Brain pericyte (primary cell): ENCODE data around the gene CYP2W1.
"Not testable (repeated sequence)": the region's sequence is repeated elsewhere in the genome, so short reads cannot be mapped to it uniquely, and the experiment has no call there.

ENCODE experiments used
- DNase-seq: peaks from one replicate; pipeline ENCODE4 v3.0.0-alpha.2; 2012; ENCODE audit warnings: low read depth, low spot score

CYP2W1 gene

DNA sequence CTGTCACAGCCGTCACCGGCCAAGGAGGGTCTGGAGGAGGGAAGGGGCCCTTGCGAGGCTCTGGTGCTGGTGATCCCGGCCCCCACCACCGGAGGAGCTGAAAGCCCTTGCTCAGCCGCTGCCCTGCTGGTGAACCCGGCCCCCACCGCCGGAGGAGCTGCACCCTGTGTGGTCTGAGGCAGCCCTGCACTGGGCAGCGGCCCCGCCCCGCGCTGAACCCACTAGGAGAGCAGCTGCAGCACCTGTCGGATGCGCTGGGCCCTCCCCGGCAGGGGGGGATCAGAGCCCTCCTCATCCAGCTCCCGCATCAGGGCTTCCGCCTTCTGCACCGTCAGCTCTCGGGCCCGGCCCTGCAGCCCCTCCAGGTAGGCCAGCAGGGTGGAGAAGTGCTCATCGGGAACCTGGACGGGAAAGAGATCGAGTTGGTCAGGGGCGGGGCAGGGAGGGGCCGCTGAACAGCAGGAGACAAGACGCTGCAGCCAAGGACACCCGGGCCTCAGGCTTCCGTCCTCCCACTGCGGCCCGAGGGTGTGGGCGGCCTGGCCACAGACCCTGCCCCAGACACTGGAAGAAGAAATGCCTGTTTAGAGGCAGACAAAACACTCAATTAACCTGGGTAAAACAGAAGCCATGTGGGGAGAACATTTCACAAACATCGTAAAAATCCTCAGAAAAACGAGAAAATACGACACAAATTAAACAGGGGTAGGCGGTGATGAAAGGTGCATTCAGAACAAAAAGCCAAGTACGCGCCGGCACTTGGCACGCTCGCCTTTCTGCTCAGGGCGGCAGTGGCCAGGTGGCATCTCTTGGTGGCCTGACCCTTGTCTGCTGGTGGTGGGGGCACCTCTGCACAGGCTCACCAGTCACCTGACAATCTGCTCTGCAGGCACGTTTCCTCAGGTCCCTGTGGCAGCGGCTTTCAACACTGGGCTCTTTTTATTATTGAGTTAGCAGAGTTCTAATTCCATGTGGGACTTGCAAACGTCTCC is 14.7 kb downstream of the CYP2W1 start:
- DNase-seq: no peak

DNA sequence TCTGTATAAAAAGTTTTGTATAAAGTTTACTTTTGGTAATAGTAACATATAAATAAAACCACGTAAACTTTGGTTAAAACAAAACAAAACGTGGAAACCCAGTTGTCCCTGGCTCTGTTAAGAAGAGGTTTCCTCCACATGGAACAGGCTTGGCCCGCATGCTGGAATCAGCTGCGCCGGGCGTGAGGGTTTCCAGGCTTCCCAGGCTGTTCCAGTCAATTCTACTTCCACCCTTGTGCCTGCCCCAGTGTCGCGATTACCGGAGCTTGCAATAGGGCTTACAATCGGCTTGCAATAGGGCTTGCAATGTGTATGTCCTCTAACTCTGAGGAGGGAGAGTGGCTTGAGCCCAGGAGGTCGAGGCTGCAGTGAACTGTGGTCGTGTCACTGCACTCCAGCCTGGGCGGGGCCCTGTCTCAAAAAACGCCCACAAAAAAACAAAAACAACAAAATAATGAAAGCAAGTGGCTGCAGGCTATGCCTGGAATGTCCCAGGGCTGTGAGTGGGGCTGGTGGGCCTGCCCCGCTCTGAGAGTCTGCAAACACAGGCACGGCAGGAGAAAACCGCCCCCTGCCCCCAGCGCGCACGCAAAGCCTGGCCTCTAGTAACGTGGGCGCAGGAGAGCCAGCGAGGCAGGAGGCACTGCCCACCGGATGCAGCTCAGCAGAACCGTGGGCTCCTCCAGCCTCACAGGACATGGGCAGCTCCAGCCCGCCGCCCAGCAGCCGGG is 16.3 kb downstream of the CYP2W1 start:
- no peak for DNase-seq

DNA sequence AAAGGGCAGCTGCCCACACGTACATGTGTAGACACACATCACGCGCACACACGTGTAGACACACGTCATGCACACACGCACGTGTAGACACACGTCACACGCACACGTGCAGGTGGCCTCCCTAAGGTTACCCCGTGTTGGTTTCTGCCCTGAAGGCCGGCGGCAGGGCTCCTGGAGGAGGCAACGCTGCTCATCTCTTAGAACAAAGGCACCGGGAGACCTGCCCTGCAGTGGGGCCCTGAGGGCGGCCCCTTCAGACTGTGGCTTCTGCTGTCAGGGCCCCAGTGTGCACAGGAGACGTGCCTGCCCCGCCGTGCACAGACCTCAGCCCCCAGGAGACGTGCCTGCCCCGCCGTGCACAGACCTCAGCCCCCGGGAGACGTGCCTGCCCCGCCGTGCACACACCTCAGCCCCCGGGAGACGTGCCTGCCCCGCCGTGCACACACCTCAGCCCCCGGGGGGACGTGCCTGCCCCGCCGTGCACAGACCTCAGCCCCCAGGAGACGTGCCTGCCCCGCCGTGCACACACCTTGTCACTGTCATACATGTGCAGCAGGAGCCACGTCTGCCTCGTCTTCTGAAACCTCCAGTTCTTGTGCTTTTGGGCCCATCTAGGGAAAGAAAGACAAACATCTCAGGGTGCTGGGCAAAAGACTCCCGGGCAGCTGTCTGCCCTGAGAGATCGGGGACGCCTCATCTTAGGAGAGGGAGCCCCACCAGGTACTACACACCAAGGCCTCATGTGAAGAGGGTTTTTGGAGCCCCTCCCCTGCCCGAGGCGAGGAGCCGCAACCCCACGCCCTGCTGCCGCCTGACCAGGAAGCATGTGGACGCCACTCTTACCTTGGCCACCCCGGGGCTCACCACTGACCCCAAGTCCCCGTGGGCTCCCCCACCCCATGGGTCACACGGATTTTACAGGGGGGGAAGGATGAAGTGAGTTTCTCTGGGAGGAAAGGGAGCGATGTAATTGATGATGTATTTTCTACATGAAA is 17.3 kb downstream of the CYP2W1 start:
- no peak for DNase-seq

DNA sequence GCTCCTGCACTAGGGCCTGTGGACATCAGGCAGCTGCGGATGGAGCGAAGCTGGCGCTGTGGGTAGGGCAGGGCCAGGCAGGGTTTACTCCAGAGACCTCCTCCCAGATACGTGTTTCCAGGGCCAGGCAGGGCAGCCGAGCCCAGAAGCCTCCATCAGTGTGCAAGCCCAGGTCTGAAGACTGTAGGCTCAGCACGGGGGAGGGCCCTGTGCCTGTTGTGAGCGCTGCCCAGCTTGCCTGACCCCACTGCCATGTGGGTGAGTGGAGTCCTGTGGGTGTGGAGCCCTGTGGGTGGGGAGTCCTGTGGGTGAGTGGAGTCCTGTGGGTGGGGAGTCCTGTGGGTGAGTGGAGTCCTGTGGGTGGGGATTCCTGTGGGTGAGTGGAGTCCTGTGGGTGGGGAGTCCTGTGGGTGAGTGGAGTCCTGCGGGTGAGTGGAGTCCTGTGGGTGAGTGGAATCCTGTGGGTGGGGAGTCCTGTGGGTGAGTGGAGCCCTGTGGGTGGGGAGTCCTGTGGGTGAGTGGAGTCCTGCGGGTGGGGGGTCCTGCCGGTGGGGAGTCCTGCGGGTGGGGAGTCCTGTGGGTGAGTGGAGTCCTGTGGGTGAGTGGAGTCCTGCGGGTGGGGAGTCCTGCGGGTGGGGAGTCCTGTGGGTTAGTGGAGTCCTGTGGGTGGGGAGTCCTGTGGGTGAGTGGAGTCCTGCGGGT is 18.2 kb downstream of the CYP2W1 start:
- DNase-seq: not testable (repeated sequence)

DNA sequence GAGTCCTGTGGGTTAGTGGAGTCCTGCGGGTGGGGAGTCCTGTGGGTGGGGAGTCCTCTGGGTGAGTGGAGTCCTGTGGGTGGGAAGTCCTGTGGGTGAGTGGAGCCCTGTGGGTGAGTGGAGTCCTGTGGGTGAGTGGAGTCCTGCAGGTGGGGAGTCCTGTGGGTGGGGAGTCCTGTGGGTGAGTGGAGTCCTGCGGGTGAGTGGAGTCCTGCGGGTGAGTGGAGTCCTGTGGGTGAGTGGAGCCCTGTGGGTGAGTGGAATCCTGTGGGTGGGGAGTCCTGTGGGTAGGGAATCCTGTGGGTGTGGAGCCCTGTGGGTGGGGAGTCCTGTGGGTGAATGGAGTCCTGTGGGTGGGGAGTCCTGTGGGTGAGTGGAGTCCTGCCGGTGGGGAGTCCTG is 19.0 kb downstream of the CYP2W1 start:
- DNase-seq: not testable (repeated sequence)

DNA sequence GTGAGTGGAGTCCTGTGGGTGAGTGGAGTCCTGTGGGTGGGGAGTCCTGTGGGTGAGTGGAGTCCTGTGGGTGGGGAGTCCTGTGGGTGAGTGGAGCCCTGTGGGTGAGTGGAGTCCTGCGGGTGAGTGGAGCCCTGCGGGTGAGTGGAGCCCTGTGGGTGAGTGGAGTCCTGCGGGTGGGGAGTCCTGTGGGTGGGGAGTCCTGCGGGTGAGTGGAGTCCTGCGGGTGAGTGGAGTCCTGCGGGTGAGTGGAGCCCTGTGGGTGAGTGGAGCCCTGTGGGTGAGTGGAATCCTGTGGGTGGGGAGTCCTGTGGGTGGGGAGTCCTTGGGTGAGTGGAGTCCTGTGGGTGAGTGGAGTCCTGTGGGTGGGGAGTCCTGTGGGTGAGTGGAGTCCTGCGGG is 19.5 kb downstream of the CYP2W1 start:
- not testable (repeated sequence) for DNase-seq

DNA sequence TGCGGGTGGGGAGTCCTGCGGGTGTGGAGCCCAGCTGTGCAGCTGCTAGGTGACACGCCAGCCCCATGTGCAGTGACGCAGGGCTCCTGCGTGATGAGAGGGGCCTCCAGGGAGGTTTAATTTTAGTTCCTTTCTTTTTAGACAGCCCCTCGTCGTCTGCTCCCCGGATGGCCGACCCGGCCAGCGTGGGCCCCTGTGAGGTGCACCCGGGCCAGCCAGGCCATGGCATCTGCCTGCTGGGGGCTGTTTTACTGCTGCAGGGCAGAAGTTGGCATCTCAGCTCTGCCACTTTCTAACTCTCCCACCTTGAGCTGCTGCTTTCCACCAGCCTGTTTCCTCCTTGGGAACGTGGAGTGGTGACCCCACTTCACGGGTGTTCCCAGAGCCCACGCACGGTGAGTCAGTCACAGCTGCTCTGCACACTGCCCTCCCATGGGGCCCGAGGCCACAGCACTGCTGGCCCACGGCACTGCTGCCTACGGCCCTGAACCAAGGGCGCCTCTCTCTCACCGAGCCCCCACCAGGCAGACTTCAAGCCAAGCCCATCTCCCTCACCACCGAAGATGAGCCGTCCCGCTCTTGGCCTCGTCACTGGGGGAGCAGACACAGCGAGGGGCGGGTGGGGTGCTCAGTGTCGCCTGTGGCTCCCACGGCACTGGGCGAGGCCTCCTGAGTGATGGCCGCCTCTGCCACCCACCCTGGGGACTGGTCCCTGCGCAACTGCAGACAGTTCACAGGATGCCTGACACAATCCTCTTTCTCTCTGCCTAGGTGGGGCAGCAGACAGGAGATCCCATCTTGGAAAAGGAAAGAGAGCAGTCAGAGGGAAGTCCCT is 21.3 kb downstream of the CYP2W1 start:
- no peak for DNase-seq

DNA sequence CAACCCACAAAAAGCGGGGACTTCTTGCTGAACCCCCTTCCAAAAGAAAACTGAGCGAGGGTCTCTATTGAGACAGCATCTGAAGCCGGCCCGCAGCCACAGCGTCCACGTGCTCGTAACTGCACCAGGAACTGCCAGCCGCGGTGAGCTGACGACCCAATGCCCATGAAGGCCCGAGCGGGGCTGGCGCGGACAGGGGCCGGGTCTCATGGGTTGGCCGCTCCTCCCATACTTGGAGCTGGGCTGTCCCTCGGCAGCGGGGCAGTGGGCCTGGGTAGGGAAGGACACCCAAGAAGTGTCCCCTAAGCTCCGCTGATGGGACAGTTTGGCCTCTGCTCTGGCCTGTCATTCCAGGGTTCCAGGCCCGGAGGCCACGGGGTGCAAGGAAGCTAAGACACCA is 22.3 kb downstream of the CYP2W1 start:
- DNase-seq: no peak

DNA sequence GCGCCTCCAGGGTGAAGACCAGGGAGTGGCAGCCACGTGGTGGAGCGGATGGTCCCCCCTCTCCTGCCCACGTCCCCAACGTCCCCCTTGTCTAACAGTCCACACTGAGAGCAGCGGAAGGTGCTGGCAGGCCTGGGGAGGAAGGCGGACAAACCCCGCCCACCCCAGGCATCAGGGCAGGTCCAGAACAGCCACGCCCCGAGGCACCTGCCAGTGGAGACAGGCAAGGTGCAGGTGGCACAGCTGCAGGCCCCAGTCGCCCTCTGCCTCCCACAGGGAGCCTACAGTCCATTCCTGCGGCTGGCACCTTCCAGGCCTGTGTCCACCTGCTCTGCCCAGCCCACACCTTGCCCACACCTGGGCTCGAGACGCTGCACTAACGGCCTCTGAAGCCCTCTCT is 24.9 kb downstream of the CYP2W1 start:
- DNase-seq: no peak

DNA sequence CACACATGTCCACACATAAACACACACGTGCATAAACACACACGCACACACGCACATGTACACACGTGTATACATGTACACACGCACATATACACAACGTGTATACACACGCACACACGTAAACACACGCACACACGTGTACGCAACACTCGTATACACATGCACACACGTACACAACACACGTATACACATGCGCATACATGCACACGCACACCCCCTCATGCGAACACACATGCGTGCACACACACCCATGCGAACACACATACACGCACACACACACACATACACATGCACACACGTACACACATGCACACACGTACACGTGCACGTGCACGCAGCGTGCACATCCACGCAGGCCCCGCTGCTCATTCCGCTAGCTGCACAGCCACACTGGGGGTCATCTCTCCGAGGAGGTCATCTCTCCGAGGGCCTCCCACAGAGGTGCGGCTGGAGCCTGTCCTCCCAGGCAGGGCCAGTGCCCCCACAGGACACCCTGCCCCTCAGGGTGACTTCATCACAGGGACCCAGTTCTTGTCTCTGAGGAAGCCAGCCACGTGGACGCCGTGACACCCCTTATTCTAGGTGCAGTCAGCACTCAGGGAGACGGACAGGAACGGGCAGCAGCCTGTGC is 25.9 kb downstream of the CYP2W1 start:
- no peak for DNase-seq

DNA sequence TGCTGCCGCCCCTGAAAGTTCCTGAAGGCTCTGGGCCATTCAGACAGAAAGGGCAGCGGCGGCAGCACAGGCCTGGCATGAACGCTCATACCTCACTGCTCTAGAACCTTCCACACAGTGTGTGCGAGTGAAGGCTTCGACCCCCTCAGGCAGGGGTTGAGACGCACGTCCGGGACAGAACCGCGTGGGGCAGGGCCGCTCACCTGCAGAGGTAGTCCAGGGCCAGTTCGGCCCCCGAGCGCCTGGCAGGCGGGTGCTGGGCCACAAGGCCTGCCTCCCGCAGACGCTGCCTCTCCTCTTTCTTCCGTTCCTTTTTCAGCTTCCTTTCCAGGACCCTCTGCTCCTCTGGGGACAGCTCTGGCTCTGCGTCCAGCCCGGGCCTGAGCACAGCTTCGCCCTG is 26.8 kb downstream of the CYP2W1 start:
- no peak for DNase-seq

DNA sequence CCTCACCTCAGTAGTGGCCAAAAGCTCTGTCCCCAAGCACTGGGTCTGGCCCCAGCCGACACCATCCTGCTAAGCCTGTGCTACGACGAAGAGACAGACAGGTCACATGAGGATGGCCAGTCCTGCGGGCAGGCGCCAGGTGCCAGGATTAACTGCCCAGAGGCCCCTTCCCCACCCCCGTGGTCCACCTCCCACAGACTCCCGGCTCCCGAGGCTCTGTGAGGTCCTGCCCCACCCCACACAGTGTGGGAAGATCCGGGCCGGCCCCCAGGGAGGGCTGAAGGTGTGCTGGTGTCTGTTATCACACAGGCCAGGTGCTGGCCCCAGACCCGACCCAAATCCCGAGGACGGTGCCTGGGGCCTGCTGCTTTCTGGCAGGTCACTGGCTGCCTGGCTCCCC is 27.2 kb downstream of the CYP2W1 start:
- no peak for DNase-seq

DNA sequence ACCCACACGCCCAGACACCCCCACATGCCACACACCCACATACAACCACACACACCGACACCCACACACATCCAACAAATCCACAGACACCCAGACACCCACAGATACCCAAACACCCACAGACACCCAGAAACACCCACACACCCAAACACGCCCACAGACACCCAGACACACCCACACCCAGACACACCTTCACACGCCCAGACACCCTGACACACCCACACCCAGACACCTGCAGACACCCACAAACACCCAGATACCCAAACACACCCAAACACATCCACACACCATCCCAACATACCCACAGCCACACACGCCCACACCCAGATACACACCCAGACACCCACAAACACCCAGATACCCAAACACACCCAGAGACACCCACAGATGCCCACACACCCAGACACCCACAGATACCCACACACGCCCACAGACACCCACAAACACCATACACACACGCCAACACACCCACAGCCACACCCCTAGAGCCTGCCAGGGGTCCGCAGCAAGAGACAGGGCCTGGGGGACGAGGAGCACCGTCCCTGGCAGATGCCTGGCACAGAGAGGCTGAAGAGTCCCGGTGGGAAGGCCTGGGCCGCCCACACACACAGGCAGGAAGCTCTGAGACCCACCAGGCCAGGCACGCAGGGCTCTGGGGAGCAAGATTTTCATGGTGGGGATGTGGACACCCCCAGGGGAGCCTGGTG is 28.5 kb downstream of the CYP2W1 start:
- no peak for DNase-seq

DNA sequence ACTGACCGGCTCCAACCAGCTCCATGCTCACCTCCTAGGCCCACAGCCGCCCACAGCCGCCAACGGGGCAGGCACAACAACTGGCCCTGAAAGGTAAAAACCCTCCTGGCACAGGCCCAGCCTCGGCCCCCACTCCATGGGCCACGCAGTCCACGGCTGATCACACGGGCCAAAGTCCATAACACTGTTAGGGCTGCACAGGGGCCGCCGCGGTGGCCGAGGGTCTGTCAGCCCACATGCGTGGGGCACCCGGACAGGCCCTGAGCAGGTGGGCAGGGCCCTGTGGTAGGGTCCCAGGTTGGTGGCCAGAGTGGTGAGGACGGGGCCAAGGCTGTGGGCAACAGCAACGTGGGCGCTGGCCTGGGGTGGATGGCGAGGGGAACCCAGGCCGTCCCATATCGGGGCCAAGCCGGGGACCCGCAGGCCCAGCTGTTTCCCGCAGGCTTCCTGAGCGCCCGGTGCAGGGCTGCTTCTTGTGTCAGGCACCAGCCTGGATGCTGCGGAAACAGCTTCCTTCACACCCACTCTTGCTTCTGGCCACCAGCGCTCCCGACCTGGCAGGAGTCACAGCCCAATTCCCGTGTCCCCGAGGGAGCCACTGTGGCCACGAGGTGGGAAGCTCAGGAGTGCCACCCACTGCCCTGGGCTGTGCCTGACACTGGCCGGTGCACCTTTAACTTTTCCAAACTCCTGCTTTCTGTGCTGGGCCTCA is 29.2 kb downstream of the CYP2W1 start:
- no peak for DNase-seq

DNA sequence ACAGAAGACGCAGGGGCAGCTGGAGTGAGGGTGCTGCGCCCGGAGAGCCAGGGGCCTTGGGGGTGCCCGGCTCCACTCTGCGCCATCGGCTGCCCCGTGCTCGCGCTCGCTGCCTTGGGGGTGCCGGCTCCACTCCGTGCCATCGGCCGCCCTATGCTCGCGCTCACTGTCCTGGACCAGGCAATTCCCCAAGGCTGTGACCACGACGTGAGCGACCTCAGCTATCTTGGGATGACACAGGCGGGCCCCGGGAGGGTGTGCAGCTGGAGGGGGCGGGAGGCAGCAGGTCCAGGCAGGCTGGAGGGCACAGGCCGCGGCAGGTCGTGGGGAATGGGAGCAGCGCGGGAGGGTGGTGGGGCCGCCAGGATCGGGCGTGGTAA is 29.7 kb downstream of the CYP2W1 start:
- no peak for DNase-seq

DNA sequence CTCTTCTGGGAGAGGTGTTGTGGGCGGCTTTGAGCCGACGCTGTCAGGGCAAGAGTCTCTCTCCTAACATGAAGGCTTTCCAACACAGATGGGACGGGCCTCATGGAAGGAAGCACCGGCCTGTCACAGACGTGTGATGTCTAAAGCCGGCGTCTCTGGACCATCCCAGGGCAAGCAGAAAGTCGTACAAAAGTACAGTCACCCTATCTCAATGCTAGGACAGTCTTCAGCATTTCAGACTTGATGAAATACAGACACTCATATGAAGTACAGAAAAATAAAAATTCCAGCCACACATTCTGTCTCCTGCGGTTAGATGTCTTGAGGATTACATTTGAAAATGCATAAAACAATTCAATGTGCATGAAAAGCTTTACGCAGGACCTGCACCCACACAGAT is 30.6 kb downstream of the CYP2W1 start:
- DNase-seq: no peak

DNA sequence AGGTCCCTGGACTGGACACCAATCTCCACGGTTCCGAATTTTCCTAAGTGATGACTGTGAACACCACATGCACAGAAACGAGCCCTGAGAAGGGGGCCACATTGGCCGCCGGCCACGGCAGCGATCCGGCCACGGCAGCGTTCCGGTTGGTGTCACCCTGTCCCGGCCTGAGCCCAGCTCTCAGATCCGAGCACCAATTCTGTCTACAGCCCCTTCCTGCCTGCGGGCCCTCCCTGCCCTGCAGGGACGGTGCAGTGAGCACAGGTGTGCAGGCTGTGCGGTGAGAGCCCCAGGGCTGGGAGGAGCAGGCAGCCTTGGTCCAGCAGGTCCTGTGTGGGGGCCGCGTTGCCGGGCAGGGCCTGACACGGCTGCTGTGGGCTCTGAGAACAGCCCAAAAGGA is 31.7 kb downstream of the CYP2W1 start:
- DNase-seq: no peak
